ENCODE data around the gene ZNF503.

GRCh38 chr10:75403144-75403938 is 1.8 kb upstream of the ZNF503 start:
- TF ChIP-seq CTCF (conservative IDR thresholded peaks at IDR 0.05; ENCODE audit: low read length) = no peak
- TF ChIP-seq EZH2phosphoT487 (IDR thresholded peaks at IDR 0.05; ENCODE audit: borderline replicate concordance) = no peak
